HG03060 (cell line): ENCODE results near the gene FBXO42.
"Not testable (repeated sequence)": the region's sequence is repeated elsewhere in the genome, so short reads cannot be mapped to it uniquely, and the experiment has no call there.

ENCODE experiments used
- ATAC-seq: cut with Tn5 transposase; IDR thresholded peaks from one replicate; pipeline ENCODE4 v1.9.1; 2021; ENCODE audit warnings: low read depth, moderate number of reproducible peaks; ENCODE audit not compliant: unreplicated experiment

FBXO42 gene

GRCh38 chr1:16246239-16246638 is 106.0 kb downstream of the FBXO42 start:
- not testable (repeated sequence) for ATAC-seq

GRCh38 chr1:16245476-16246196 is 106.6 kb downstream of the FBXO42 start:
- no peak for ATAC-seq

GRCh38 chr1:16244650-16245285 is 107.5 kb downstream of the FBXO42 start:
- ATAC-seq = no peak

- no peak for ATAC-seq
Measured at GRCh38 chr1:16243936-16244649, 108.2 kb downstream of the FBXO42 start.

- no peak for ATAC-seq
Measured at GRCh38 chr1:16243215-16243610, 109.1 kb downstream of the FBXO42 start.

GRCh38 chr1:16242556-16243214 is 109.6 kb downstream of the FBXO42 start:
- ATAC-seq = no peak

GRCh38 chr1:16241221-16241708 is 111.0 kb downstream of the FBXO42 start:
- ATAC-seq = no peak

- ATAC-seq = no peak
Measured at GRCh38 chr1:16239972-16240491, 112.2 kb downstream of the FBXO42 start.

GRCh38 chr1:16237343-16237830 is 114.9 kb downstream of the FBXO42 start:
- ATAC-seq = no peak

- ATAC-seq = peak; percentile 57
Measured at GRCh38 chr1:16236511-16237342, 115.6 kb downstream of the FBXO42 start, which contains the start of gene CPLANE2. TSS of gene CPLANE2 (minus strand) at chr1:16237183. CDS start at chr1:16236742, 441 bp downstream.

GRCh38 chr1:16235944-16236510 is 116.3 kb downstream of the FBXO42 start:
- ATAC-seq = peak; percentile 29

GRCh38 chr1:16235347-16235746 is 116.9 kb downstream of the FBXO42 start:
- ATAC-seq = no peak

GRCh38 chr1:16233431-16233830 is 118.8 kb downstream of the FBXO42 start:
- ATAC-seq = no peak

- no peak for ATAC-seq
Measured at GRCh38 chr1:16232316-16232710, 120.0 kb downstream of the FBXO42 start.

GRCh38 chr1:16231331-16232315 is 120.7 kb downstream of the FBXO42 start:
- no peak for ATAC-seq

- no peak for ATAC-seq
Measured at GRCh38 chr1:16230744-16231143, 121.5 kb downstream of the FBXO42 start.

GRCh38 chr1:16229976-16230740 is 122.1 kb downstream of the FBXO42 start:
- ATAC-seq = no peak
